Measurements from ENCODE around the gene CERS6. TPM values are rescaled to one million over a fixed set of nuclear protein-coding genes. Genes with fewer than 3 reads are reported as not detected.

Gene CERS6
- total RNA-seq, 1 donor from 2014 or later = 30.9 TPM

GRCh38 chr2:168470320-168471162 lies 14.5 kb downstream of the CERS6 start:
- Mint-ChIP-seq H3K36me3 (ENCODE audit: unreplicated experiment) (no peaks in the 10 kb centered on the region), H3K27ac (ENCODE audit: unreplicated experiment) (no peak overlapping the region), H3K27me3 (ENCODE audit: unreplicated experiment) (no peaks in the 10 kb centered on the region), H3K4me1 (ENCODE audit: unreplicated experiment) (peaks cover 23% of the 10 kb centered on the region), H3K9me3 (ENCODE audit: unreplicated experiment) (no peaks in the 10 kb centered on the region), H3K4me3 (ENCODE audit: unreplicated experiment) (no peak overlapping the region)
- TF ChIP-seq CTCF (IDR thresholded peaks at IDR 0.05) = no peak
- no peak for DNase-seq (ENCODE audit: extremely low spot score, unreplicated experiment)

GRCh38 chr2:168471163-168471475 lies 15.0 kb downstream of the CERS6 start:
- DNase-seq (ENCODE audit: extremely low spot score, unreplicated experiment) = no peak
- Mint-ChIP-seq H3K9me3 (ENCODE audit: unreplicated experiment) (no peaks in the 10 kb centered on the region), H3K4me1 (ENCODE audit: unreplicated experiment) (peaks cover 18% of the 10 kb centered on the region), H3K27me3 (ENCODE audit: unreplicated experiment) (no peaks in the 10 kb centered on the region), H3K36me3 (ENCODE audit: unreplicated experiment) (no peaks in the 10 kb centered on the region), H3K27ac (ENCODE audit: unreplicated experiment) (no peak overlapping the region), H3K4me3 (ENCODE audit: unreplicated experiment) (no peak overlapping the region)
- no peak for TF ChIP-seq CTCF (IDR thresholded peaks at IDR 0.05)

GRCh38 chr2:168475636-168476035 lies 19.6 kb downstream of the CERS6 start:
- Mint-ChIP-seq H3K36me3 (ENCODE audit: unreplicated experiment) (no peaks in the 10 kb centered on the region), H3K27ac (ENCODE audit: unreplicated experiment) (no peak overlapping the region), H3K4me1 (ENCODE audit: unreplicated experiment) (peaks cover 16% of the 10 kb centered on the region), H3K9me3 (ENCODE audit: unreplicated experiment) (no peaks in the 10 kb centered on the region), H3K27me3 (ENCODE audit: unreplicated experiment) (no peaks in the 10 kb centered on the region), H3K4me3 (ENCODE audit: unreplicated experiment) (no peak overlapping the region)
- no peak for DNase-seq (ENCODE audit: extremely low spot score, unreplicated experiment)
- TF ChIP-seq CTCF (IDR thresholded peaks at IDR 0.05) = no peak

- no peak for TF ChIP-seq CTCF (IDR thresholded peaks at IDR 0.05)
- Mint-ChIP-seq H3K9me3 (ENCODE audit: unreplicated experiment) (no peaks in the 10 kb centered on the region), H3K27ac (ENCODE audit: unreplicated experiment) (no peak overlapping the region), H3K4me1 (ENCODE audit: unreplicated experiment) (peaks cover 24% of the 10 kb centered on the region), H3K36me3 (ENCODE audit: unreplicated experiment) (no peaks in the 10 kb centered on the region), H3K4me3 (ENCODE audit: unreplicated experiment) (no peak overlapping the region), H3K27me3 (ENCODE audit: unreplicated experiment) (no peaks in the 10 kb centered on the region)
- no peak for DNase-seq (ENCODE audit: extremely low spot score, unreplicated experiment)
Measured at GRCh38 chr2:168478206-168478605, 22.1 kb downstream of the CERS6 start.

GRCh38 chr2:168480356-168480755 lies 24.3 kb downstream of the CERS6 start:
- H3K36me3 Mint-ChIP-seq (ENCODE audit: unreplicated experiment) = no peaks in the 10 kb centered on the region
- H3K4me3 Mint-ChIP-seq (ENCODE audit: unreplicated experiment) = no peak overlapping the region
- no peaks in the 10 kb centered on the region for H3K27me3 Mint-ChIP-seq (ENCODE audit: unreplicated experiment)
- no peak overlapping the region for H3K27ac Mint-ChIP-seq (ENCODE audit: unreplicated experiment)
- H3K4me1 Mint-ChIP-seq (ENCODE audit: unreplicated experiment) = peaks cover 43% of the 10 kb centered on the region
- H3K9me3 Mint-ChIP-seq (ENCODE audit: unreplicated experiment) = no peaks in the 10 kb centered on the region
- TF ChIP-seq CTCF (IDR thresholded peaks at IDR 0.05) = no peak
- no peak for DNase-seq (ENCODE audit: extremely low spot score, unreplicated experiment)
